HG03045 (cell line): ENCODE data around the gene PARP8.
A peak's percentile ranks its signal among the peaks of the same experiment; 100 is the strongest.

Experiments used
- ATAC-seq: cut with Tn5 transposase; IDR thresholded peaks from one replicate; pipeline ENCODE4 v1.9.1; 2021; ENCODE audit warnings: mild to moderate bottlenecking, moderate library complexity; ENCODE audit not compliant: unreplicated experiment

The PARP8 gene

GRCh38 chr5:50726475-50727148, 60.2 kb downstream of the PARP8 start:
- no peak for ATAC-seq

- ATAC-seq: no peak
These were observed 60.7 kb downstream of the PARP8 start for GRCh38 chr5:50727149-50727496.

GRCh38 chr5:50727845-50728244, 61.4 kb downstream of the PARP8 start:
- ATAC-seq: no peak

- ATAC-seq: no peak
These were observed 63.9 kb downstream of the PARP8 start for GRCh38 chr5:50730336-50730735.

- ATAC-seq: no peak
These were observed 64.4 kb downstream of the PARP8 start for GRCh38 chr5:50730841-50731240.

GRCh38 chr5:50733741-50734140, 67.3 kb downstream of the PARP8 start:
- ATAC-seq: no peak

- no peak for ATAC-seq
These were observed 72.4 kb downstream of the PARP8 start for GRCh38 chr5:50738864-50739263.

GRCh38 chr5:50740832-50741231, 74.4 kb downstream of the PARP8 start:
- no peak for ATAC-seq

- peak; percentile 58 for ATAC-seq
These were observed 78.3 kb downstream of the PARP8 start for GRCh38 chr5:50744776-50745175.

GRCh38 chr5:50745221-50745910, 78.9 kb downstream of the PARP8 start:
- no peak for ATAC-seq

- no peak for ATAC-seq
These were observed 82.7 kb downstream of the PARP8 start for GRCh38 chr5:50749181-50749580.

- ATAC-seq: no peak
These were observed 83.4 kb downstream of the PARP8 start for GRCh38 chr5:50749873-50750272.

GRCh38 chr5:50751064-50751657, 84.7 kb downstream of the PARP8 start:
- peak; percentile 92 for ATAC-seq

- ATAC-seq: no peak
These were observed 86.4 kb downstream of the PARP8 start for GRCh38 chr5:50752800-50753199.

- no peak for ATAC-seq
These were observed 93.3 kb downstream of the PARP8 start for GRCh38 chr5:50759526-50760270.

GRCh38 chr5:50763351-50763750, 96.9 kb downstream of the PARP8 start:
- no peak for ATAC-seq

GRCh38 chr5:50763846-50764245, 97.4 kb downstream of the PARP8 start:
- no peak for ATAC-seq

GRCh38 chr5:50766042-50766441, 99.6 kb downstream of the PARP8 start:
- ATAC-seq: no peak

- ATAC-seq: no peak
These were observed 100.0 kb downstream of the PARP8 start for GRCh38 chr5:50766462-50766861.

GRCh38 chr5:50766967-50767366, 100.5 kb downstream of the PARP8 start:
- ATAC-seq: no peak

- no peak for ATAC-seq
These were observed 101.2 kb downstream of the PARP8 start for GRCh38 chr5:50767588-50767987.

- no peak for ATAC-seq
These were observed 102.2 kb downstream of the PARP8 start for GRCh38 chr5:50768634-50769033.
